Stimulated activated CD8-positive, alpha-beta memory T cell treated with anti-CD3 and anti-CD28 coated beads, Interleukin-4, amount 100 ng/mL, for 24 hours (primary cell): ENCODE measurements around the gene FIBCD1.

Experiments
- DNase-seq: peaks from one replicate; pipeline ENCODE4 v3.0.0-alpha.2; 2020; ENCODE audit warnings: low read depth

FIBCD1 gene

GRCh38 chr9:130894546-130894945 is 44.5 kb downstream of the FIBCD1 start:
- no peak for DNase-seq

GRCh38 chr9:130893341-130894101 is 45.5 kb downstream of the FIBCD1 start:
- no peak for DNase-seq

GRCh38 chr9:130892477-130893304 is 46.4 kb downstream of the FIBCD1 start:
- DNase-seq, result no peak

DNA sequence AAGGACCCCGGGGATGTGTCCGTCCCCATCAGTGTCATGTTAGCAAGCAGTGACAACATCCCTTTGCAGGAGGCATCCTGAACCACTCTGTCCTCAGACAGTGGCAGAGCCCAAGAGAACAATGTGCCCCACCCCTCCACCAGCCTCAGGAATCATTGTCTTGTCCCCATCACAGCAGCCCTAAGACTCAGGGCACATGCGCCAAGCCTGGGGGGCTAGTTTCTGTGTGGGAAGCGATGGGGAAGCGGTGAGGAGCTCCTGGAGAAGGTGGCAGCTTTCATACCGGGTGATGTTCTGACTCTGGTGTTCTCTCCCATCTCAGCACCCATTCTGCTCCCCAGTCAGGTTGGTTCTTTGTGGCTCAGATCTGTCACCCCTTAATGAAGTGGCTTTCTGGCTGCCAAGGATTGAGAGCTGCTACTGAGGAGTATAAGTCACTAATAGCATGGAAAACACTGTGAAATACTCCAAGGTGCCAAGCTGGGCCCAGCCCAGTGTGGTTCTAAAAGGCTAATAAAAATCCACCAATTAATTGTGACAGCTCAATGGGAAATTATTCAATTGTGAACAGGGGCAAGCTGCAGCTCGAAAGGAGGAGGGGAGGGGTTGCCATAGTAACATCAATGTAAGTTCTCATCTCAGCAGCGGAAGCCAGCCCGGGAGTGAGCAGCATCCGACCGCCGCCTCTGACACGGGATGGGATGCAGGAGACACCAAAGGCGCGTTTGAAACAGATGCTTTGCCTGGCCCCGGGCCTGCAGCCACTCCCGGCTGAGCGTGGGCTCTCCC is 47.2 kb downstream of the FIBCD1 start:
- DNase-seq, result no peak

- no peak for DNase-seq
Measured at GRCh38 chr9:130890870-130891687, 48.0 kb downstream of the FIBCD1 start.

DNA sequence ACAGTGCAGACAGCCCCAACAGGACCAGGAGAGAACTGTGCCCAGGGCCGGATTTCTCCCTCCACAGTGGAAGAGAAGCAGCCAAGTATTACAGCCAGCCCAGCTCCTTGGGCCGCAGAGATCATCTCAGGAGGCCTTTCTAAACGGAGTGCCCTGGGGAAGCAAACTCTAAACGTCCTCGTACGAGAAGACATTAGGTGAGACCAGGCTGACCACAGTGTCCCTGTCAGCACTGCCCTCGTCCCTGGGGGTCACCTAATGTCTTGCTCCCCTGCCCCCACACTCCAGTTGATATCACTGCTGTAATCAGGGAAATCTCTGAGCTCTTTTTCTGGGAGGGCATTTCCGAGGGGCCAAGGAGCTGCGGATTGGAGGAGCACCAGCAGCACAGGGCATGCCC is 48.9 kb downstream of the FIBCD1 start:
- DNase-seq, result no peak

GRCh38 chr9:130888146-130888885 is 50.7 kb downstream of the FIBCD1 start:
- no peak for DNase-seq

- no peak for DNase-seq
Measured at GRCh38 chr9:130887494-130888144, 51.4 kb downstream of the FIBCD1 start.

DNA sequence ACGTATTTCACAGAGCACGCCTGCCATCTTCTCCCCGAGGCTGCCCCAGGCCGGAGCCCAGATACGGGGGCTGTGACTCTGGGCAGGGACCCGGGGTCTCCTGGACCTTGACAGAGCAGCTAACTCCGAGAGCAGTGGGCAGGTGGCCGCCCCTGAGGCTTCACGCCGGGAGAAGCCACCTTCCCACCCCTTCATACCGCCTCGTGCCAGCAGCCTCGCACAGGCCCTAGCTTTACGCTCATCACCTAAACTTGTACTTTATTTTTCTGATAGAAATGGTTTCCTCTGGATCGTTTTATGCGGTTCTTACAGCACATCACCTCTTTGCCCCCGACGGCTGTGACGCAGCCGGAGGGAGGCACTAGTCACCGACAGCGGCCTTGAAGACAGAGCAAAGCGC is 52.1 kb downstream of the FIBCD1 start:
- no peak for DNase-seq

DNA sequence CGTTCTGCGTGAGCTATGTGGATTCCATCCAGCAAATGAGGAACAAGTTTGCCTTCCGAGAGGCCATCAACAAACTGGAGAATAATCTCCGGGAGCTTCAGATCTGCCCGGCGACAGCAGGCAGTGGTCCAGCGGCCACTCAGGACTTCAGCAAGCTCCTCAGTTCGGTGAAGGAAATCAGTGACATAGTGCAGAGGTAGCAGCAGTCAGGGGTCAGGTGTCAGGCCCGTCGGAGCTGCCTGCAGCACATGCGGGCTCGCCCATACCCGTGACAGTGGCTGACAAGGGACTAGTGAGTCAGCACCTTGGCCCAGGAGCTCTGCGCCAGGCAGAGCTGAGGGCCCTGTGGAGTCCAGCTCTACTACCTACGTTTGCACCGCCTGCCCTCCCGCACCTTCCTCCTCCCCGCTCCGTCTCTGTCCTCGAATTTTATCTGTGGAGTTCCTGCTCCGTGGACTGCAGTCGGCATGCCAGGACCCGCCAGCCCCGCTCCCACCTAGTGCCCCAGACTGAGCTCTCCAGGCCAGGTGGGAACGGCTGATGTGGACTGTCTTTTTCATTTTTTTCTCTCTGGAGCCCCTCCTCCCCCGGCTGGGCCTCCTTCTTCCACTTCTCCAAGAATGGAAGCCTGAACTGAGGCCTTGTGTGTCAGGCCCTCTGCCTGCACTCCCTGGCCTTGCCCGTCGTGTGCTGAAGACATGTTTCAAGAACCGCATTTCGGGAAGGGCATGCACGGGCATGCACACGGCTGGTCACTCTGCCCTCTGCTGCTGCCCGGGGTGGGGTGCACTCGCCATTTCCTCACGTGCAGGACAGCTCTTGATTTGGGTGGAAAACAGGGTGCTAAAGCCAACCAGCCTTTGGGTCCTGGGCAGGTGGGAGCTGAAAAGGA is 53.3 kb downstream of the FIBCD1 start:
- DNase-seq, result no peak

GRCh38 chr9:130884542-130885483 is 54.2 kb downstream of the FIBCD1 start:
- no peak for DNase-seq

GRCh38 chr9:130884111-130884531 is 54.9 kb downstream of the FIBCD1 start:
- DNase-seq, result no peak

DNA sequence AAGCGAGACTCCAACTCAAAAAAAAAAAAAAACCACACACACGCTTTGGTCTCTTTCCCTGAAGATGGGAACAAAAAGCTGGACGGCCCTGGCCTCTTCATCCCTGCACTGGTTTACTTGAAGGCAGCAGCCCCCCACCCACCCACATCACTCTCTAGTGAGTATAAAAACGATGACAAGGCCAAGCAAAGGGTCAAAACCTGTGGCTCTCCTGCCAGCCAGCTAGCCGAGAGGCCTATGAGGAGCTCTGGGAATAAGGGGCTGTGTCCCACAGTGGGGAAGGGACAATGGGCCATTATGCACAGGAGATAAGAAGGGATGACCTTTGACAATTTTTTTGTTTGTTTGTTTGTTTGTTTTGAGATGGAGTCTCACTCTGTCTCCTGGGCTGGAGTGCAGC is 55.6 kb downstream of the FIBCD1 start:
- DNase-seq, result no peak

- no peak for DNase-seq
Measured at GRCh38 chr9:130882696-130883225, 56.3 kb downstream of the FIBCD1 start.

GRCh38 chr9:130881516-130881915 is 57.5 kb downstream of the FIBCD1 start:
- no peak for DNase-seq

- no peak for DNase-seq
Measured at GRCh38 chr9:130880599-130881220, 58.3 kb downstream of the FIBCD1 start.

DNA sequence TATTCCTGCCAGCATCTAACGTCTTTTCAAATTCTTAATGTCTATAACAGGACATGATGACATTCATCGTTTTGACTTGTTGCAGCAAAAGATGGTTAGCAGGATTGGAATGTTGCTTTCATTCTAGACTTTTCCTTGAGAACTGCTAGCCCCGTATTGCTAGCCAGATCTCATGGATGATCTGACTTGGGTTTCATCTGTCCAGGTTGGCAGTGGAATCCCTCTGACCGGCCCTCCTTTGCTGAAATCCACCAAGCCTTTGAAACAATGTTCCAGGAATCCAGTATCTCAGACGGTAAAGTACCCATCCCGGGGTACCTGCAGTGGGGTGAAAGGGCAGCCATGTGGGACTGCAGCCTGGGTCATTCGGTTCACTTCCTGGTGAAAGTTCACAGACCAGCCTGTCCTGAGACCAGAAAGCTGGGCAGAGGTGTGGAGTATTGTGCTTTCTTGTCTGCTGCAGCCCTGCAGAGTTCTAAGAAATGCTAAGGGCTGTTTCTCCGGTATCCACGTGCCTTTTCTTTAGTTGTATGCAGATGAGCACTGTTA is 59.1 kb downstream of the FIBCD1 start:
- no peak for DNase-seq
